Astrocyte (in vitro differentiated cells and primary cell): ENCODE measurements around the gene SLC39A9. TPM values are rescaled to one million over a fixed set of nuclear protein-coding genes. Genes with fewer than 3 reads are reported as not detected.

Source experiments
- DNase-seq: peaks from one replicate; pipeline ENCODE4 v3.0.0-alpha.2; 2010; ENCODE audit warnings: low read depth
- FAIRE-seq: peaks from 2 replicates; lab custom pipeline; 2011; peaks lifted over from hg19 to GRCh38; lab: Jason Lieb, UNC
- H2AFZ ChIP-seq: 2 replicates; pipeline ENCODE4 v1.6.0; 2012; ENCODE audit warnings: low read depth, low read length, inconsistent platforms
- H3K27ac ChIP-seq: 2 replicates; pipeline ENCODE4 v1.5.1; 2011; ENCODE audit warnings: low read depth, low read length, inconsistent platforms
- H3K27me3 ChIP-seq: 2 replicates; pipeline ENCODE4 v1.6.0; 2011; ENCODE audit warnings: low read length, inconsistent platforms; ENCODE audit not compliant: insufficient read depth
- H3K36me3 ChIP-seq: 2 replicates; pipeline ENCODE4 v1.5.1; 2011; ENCODE audit warnings: low read length, inconsistent platforms; ENCODE audit not compliant: insufficient read depth
- H3K4me1 ChIP-seq: 2 replicates; pipeline ENCODE4 v1.5.1; 2011; ENCODE audit warnings: low read length, inconsistent platforms; ENCODE audit not compliant: insufficient read depth
- H3K4me2 ChIP-seq: 2 replicates; pipeline ENCODE4 v1.6.0; 2012; ENCODE audit warnings: low read length, inconsistent platforms
- H3K4me3 ChIP-seq: 2 replicates; pipeline ENCODE4 v1.5.1; 2011; ENCODE audit warnings: low read depth, mild to moderate bottlenecking, low read length, inconsistent platforms; ENCODE audit not compliant: insufficient read depth
- H3K79me2 ChIP-seq: 2 replicates; pipeline ENCODE4 v1.6.0; 2012; ENCODE audit warnings: mild to moderate bottlenecking, low read length, inconsistent platforms; ENCODE audit not compliant: insufficient read depth
- H3K9ac ChIP-seq: 2 replicates; pipeline ENCODE4 v1.6.0; 2012; ENCODE audit warnings: mild to moderate bottlenecking, low read length, inconsistent platforms
- H3K9me3 ChIP-seq: 2 replicates; pipeline ENCODE4 v1.5.1; 2012; ENCODE audit warnings: low read depth, mild to moderate bottlenecking, low read length, inconsistent platforms; ENCODE audit not compliant: insufficient read depth
- H4K20me1 ChIP-seq: 2 replicates; pipeline ENCODE4 v1.6.0; 2012; ENCODE audit warnings: low read length, inconsistent platforms; ENCODE audit not compliant: insufficient read depth
- H3K27ac Mint-ChIP-seq: one replicate; pipeline ENCODE4 v1.8.0; 2021; ENCODE audit warnings: mild to moderate bottlenecking, mixed read lengths; ENCODE audit not compliant: unreplicated experiment
- H3K27me3 Mint-ChIP-seq: one replicate; pipeline ENCODE4 v1.8.0; 2021; ENCODE audit warnings: low read depth, mixed read lengths; ENCODE audit not compliant: unreplicated experiment
- H3K36me3 Mint-ChIP-seq: one replicate; pipeline ENCODE4 v1.8.0; 2021; ENCODE audit warnings: low read depth, mixed read lengths; ENCODE audit not compliant: unreplicated experiment
- H3K4me1 Mint-ChIP-seq: one replicate; pipeline ENCODE4 v1.8.0; 2021; ENCODE audit warnings: low read depth, mixed read lengths; ENCODE audit not compliant: unreplicated experiment
- H3K4me3 Mint-ChIP-seq: one replicate; pipeline ENCODE4 v1.8.0; 2021; ENCODE audit warnings: mild to moderate bottlenecking, moderate library complexity, mixed read lengths; ENCODE audit not compliant: unreplicated experiment
- H3K9me3 Mint-ChIP-seq: one replicate; pipeline ENCODE4 v1.8.0; 2021; ENCODE audit warnings: mild to moderate bottlenecking, mixed read lengths; ENCODE audit not compliant: unreplicated experiment
- CTCF ChIP-seq: IDR thresholded peaks from 2 replicates; pipeline ENCODE4 v1.5.1; 2011; ENCODE audit warnings: low read depth, mild to moderate bottlenecking, inconsistent platforms, low read length, moderate library complexity; ENCODE audit not compliant: insufficient read depth
- EZH2 ChIP-seq: IDR thresholded peaks from 2 replicates; pipeline ENCODE4 v1.6.1; 2012; ENCODE audit warnings: mild to moderate bottlenecking, low read length, inconsistent platforms; ENCODE audit not compliant: insufficient read depth
- total RNA-seq: library from RNA; stranded (reverse); gene quantifications from 2 replicates; pipeline ENCODE4 v1.2.1, GENCODE V29; 2021

SLC39A9 gene
- total RNA-seq, 1 donor from 2014 or later: 69.5 TPM

GRCh38 chr14:69483765-69484443 is 85.4 kb downstream of the SLC39A9 start:
- H4K20me1 ChIP-seq: no peaks in the 10 kb centered on the region
- peak overlapping the region; percentile 33 for H3K4me3 ChIP-seq
- peak overlapping the region; percentile 52 for H2AFZ ChIP-seq
- H3K27me3 ChIP-seq: peaks cover 63% of the 10 kb centered on the region
- H3K36me3 Mint-ChIP-seq: peaks cover 2% of the 10 kb centered on the region
- H3K9ac ChIP-seq: no peak overlapping the region
- no peak overlapping the region for H3K27ac Mint-ChIP-seq
- peak overlapping the region; percentile 75 for H3K4me2 ChIP-seq
- H3K36me3 ChIP-seq: no peaks in the 10 kb centered on the region
- H3K4me1 ChIP-seq: peaks cover 4% of the 10 kb centered on the region
- no peaks in the 10 kb centered on the region for H3K79me2 ChIP-seq
- H3K4me1 Mint-ChIP-seq: peaks cover 2% of the 10 kb centered on the region
- DNase-seq: peak; percentile 16
- peaks cover 80% of the 10 kb centered on the region for H3K27me3 Mint-ChIP-seq
- no peaks in the 10 kb centered on the region for H3K9me3 Mint-ChIP-seq
- H3K9me3 ChIP-seq: no peaks in the 10 kb centered on the region
- FAIRE-seq: no peak
- TF ChIP-seq CTCF (no peak), EZH2 (peak; percentile 89)
- H3K27ac ChIP-seq: no peak overlapping the region
- H3K4me3 Mint-ChIP-seq: no peak overlapping the region

- peaks cover 4% of the 10 kb centered on the region for H3K4me1 ChIP-seq
- H2AFZ ChIP-seq: peak within 1 kb of the TSS; percentile 52
- H3K27ac ChIP-seq: no peak within 1 kb of the TSS
- H3K36me3 Mint-ChIP-seq: no peaks in the 10 kb centered on the region
- H3K4me3 Mint-ChIP-seq: no peak within 1 kb of the TSS
- no peaks in the 10 kb centered on the region for H3K9me3 ChIP-seq
- no peaks in the 10 kb centered on the region for H3K79me2 ChIP-seq
- H3K27me3 ChIP-seq: peaks cover 63% of the 10 kb centered on the region
- no peaks in the 10 kb centered on the region for H3K36me3 ChIP-seq
- H3K9ac ChIP-seq: no peak within 1 kb of the TSS
- peaks cover 2% of the 10 kb centered on the region for H3K4me1 Mint-ChIP-seq
- H3K4me2 ChIP-seq: peak within 1 kb of the TSS; percentile 75
- H3K4me3 ChIP-seq: peak within 1 kb of the TSS; percentile 33
- TF ChIP-seq EZH2 (peak; percentile 88), CTCF (no peak)
- FAIRE-seq (no peak), DNase-seq (no peak)
- H3K27me3 Mint-ChIP-seq: peaks cover 78% of the 10 kb centered on the region
- no peak within 1 kb of the TSS for H3K27ac Mint-ChIP-seq
- H4K20me1 ChIP-seq: no peaks in the 10 kb centered on the region
- no peaks in the 10 kb centered on the region for H3K9me3 Mint-ChIP-seq
Measured at GRCh38 chr14:69484444-69485314, 86.2 kb downstream of the SLC39A9 start, which contains the start of gene PLEKHD1. PLEKHD1 (plus strand) TSS chr14:69484728; CDS start chr14:69484966, 238 bp downstream.
